PFSK-1 (cell line): ENCODE results near the gene FASTK.

Experiments
- FOXP2 ChIP-seq: optimal IDR thresholded peaks from 2 replicates; pipeline ENCODE3; 2011; ENCODE audit warnings: borderline replicate concordance, control low read depth, inconsistent platforms; ENCODE audit not compliant: insufficient read depth; ENCODE audit errors: extremely low read length, extremely low read depth
- POLR2AphosphoS5 ChIP-seq: IDR thresholded peaks from 2 replicates; pipeline ENCODE4 v1.6.1; 2012; ENCODE audit warnings: low read depth, mild to moderate bottlenecking, control low read depth, low read length, moderate library complexity
- SIN3A ChIP-seq: IDR thresholded peaks from 2 replicates; pipeline ENCODE4 v1.6.1; 2012; ENCODE audit warnings: mild to moderate bottlenecking, low read length, moderate library complexity, borderline replicate concordance; ENCODE audit not compliant: insufficient read depth
- TAF1 ChIP-seq: IDR thresholded peaks from 2 replicates; pipeline ENCODE4 v1.6.1; 2012; ENCODE audit warnings: low read length, control low read depth, borderline replicate concordance; ENCODE audit not compliant: insufficient read depth
- TF ChIP-seq, protein P1 (sequence below), 2 experiments: IDR thresholded peaks; 2 replicates each; pipeline versions ENCODE4 v1.6.1 to v1.8.0; 2011 to 2012; ENCODE audit warnings: low read depth in 2 of 2, low read length in 2 of 2, control low read depth in 1 of 2, inconsistent platforms in 1 of 2, mild to moderate bottlenecking in 1 of 2, moderate library complexity in 1 of 2; ENCODE audit not compliant: insufficient read depth in 1 of 2

FASTK gene

DNA sequence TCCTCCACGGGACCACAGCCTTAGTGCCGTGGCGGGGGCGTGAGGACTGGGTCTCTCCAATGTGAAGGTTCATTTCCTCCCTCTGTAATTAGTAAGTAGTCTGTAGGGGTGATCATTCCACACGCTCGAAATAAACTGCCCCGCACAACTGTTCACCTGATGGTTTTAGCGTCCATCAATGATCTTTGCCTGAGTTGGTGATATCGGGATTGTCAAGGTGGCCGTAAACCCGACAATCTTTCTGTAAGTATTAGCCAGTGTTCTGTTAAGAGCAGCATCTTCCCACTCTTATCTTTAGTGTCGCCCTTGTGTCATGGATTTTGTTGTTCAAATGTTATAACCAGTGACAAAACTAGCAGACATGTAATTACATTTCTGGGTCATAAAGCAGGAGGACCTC, 23.4 kb upstream of the FASTK start:
- TF ChIP-seq, protein P1, sequence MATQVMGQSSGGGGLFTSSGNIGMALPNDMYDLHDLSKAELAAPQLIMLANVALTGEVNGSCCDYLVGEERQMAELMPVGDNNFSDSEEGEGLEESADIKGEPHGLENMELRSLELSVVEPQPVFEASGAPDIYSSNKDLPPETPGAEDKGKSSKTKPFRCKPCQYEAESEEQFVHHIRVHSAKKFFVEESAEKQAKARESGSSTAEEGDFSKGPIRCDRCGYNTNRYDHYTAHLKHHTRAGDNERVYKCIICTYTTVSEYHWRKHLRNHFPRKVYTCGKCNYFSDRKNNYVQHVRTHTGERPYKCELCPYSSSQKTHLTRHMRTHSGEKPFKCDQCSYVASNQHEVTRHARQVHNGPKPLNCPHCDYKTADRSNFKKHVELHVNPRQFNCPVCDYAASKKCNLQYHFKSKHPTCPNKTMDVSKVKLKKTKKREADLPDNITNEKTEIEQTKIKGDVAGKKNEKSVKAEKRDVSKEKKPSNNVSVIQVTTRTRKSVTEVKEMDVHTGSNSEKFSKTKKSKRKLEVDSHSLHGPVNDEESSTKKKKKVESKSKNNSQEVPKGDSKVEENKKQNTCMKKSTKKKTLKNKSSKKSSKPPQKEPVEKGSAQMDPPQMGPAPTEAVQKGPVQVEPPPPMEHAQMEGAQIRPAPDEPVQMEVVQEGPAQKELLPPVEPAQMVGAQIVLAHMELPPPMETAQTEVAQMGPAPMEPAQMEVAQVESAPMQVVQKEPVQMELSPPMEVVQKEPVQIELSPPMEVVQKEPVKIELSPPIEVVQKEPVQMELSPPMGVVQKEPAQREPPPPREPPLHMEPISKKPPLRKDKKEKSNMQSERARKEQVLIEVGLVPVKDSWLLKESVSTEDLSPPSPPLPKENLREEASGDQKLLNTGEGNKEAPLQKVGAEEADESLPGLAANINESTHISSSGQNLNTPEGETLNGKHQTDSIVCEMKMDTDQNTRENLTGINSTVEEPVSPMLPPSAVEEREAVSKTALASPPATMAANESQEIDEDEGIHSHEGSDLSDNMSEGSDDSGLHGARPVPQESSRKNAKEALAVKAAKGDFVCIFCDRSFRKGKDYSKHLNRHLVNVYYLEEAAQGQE (IDR thresholded peaks at IDR 0.05; ENCODE audit: insufficient read depth in 1 of 2, low read depth in 2 of 2, low read length in 2 of 2) = no peak

DNA sequence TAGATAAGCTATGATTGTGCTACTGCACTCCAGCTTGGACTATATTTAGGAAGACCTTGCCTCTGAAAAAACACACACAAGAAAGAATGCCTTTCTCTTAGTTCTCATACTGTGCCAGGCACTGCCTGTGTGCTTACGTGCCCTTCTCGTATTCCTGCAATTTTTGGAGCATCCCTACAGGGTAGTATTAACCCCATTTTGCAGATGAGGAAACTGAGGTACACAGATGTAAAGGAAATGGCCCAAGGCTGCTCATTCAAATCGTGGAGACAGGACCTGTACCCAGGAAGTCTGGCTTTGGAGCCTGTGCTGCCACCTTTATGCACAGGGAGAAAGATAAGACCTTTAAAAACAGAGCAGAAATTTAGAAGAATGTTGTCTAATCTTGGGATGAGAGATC, 22.4 kb upstream of the FASTK start:
- TF ChIP-seq, protein P1 (IDR thresholded peaks at IDR 0.05; ENCODE audit: insufficient read depth in 1 of 2, low read depth in 2 of 2, low read length in 2 of 2) = no peak
- TF ChIP-seq TAF1 (no peak), FOXP2 (no peak), SIN3A (no peak), POLR2AphosphoS5 (no peak)

DNA sequence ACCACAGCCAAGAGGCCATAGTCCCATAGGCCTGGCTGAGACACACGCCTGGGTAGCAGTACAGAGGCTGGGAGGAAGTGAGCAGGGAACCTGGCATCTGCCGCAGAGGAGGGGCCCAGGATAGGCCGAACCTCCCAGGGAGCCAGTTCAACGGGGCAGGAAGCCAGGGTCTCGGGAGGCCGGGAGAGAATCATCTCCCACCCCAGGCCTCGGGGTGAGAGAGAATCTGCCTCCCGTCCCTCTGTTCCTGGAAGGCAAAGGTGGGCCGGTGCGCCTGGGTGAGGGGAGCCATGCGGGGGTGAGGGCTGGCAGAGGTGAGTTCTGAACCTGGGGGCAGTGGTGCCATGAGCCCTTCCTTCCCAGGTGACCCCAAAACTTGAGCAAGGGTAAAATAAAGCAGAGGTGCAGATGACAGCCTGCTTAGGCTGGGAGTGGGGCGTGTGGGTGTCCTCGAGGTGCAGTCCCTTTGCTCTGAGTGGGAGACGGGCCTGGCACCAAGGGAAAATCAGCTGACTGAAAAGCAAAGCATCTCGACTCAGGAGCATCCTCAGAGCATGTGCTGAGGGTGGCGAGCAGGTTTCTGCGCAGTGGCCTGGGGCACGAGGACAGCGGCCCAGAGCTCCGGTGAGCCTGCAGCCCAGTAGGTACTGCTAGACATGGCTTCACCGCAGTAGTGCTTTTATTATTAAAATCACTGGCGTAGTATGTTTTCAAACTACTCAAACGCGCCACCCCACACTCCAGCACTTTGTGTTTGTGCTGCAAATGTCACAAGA, 21.2 kb upstream of the FASTK start:
- TF ChIP-seq, protein P1 (IDR thresholded peaks at IDR 0.05; ENCODE audit: insufficient read depth in 1 of 2, low read depth in 2 of 2, low read length in 2 of 2) = no peak
- TF ChIP-seq SIN3A (no peak), FOXP2 (no peak), TAF1 (no peak), POLR2AphosphoS5 (no peak)

DNA sequence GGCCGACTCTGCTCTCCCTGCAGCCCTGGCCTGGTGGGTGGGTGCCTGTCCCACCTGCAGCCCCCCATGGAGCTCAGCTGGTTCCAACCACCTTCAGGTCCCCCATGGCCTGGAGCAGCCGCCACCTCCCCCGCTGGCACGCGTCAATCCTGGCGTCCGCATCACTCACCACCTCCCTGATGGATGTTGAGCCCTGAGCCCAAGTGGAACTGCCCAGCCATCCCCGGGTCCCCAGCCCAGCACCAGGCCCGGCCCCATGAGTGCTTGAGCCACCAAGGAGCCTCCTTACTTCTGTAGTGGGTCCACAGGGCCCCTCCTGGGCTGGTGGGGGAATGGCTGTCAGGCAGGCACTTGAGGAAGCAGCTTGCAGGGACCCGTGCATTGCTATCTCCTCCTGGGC, 20.3 kb upstream of the FASTK start:
- TF ChIP-seq, protein P1 (IDR thresholded peaks at IDR 0.05; ENCODE audit: insufficient read depth in 1 of 2, low read depth in 2 of 2, low read length in 2 of 2) = no peak
- TF ChIP-seq POLR2AphosphoS5 (no peak), SIN3A (no peak), TAF1 (no peak), FOXP2 (no peak)
